ENCODE measurements around the gene ATP6V0E2.
"Not testable (repeated sequence)": the region's sequence is repeated elsewhere in the genome, so short reads cannot be mapped to it uniquely, and the experiment has no call there.

Gene ATP6V0E2

DNA sequence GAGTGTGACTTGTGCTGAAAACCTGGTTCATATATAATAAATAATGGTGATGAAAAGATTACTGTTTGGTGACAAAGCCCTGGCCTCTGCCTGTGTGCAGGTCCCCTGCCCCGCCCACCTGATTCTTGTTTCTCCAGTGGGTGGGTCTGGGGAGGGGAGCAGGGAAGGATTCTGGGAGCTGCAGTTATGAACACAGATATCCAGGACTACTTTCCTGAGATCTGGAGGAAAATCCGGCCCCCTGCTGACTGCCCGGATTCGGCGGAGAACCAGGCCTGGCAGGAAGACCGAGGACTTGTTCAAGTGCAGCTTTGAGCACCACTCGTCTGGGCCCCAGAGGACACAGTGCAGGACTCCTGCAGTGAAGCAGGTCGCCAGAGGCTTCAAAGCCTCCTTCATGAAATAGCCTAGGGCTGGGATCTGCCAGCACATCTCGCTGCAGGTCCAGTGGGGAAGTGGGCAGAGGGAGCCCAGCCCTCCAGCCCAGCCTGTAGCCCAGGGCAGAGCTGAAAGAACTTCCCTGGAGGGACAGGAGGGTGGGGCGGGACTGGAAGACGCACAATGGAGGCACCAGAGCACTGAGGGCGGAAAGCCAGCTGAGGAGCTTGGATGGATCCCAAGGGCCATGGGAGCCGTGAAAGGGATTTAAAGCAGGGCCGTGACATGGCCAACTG is 7.0 kb downstream of the ATP6V0E2 start:
- no peak for FAIRE-seq

DNA sequence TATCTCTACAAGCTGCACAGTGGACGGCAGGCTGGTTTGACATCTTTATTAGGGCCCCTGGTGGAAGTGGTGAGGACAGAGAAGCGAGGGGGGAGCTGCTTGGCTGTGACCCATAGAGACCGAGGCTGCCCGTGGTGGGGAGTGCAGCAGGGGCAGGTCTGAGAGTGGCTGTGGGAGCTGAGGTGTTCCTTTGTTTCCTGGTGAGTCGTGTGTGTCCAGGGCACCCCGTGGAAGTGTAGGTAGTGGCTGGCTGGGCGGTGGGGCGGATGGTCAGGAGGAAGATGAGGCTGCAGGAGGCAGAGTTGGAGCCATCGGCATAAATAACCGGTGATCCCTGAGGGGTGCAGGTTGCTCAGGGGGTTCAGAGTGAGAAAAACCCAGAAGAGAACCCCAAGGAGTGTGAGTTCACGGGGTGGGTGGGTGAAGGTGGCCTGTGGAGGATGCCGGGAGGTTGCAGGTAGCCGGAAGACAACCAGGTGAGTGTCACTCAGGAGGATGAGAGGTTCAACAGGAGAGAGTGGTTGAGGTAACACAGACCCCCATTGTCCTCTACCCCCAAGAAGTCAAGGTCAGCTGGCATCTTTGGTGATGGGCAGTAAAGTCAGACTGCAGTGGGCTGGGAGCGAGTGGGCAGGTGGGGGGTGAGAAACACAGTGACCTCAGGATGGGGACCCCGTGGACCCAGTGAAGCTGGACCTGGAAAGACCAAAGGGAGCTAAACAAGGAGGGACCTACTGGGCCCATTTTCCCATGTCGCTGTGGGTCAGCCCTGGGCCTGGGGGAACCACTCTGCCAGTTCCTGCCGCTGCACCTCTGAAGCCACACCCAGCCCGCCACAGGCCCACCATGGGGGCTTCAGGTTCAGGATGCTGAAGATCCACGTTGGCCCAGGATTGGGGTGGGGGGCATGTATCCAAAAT is 7.8 kb downstream of the ATP6V0E2 start:
- FAIRE-seq, result no peak

DNA sequence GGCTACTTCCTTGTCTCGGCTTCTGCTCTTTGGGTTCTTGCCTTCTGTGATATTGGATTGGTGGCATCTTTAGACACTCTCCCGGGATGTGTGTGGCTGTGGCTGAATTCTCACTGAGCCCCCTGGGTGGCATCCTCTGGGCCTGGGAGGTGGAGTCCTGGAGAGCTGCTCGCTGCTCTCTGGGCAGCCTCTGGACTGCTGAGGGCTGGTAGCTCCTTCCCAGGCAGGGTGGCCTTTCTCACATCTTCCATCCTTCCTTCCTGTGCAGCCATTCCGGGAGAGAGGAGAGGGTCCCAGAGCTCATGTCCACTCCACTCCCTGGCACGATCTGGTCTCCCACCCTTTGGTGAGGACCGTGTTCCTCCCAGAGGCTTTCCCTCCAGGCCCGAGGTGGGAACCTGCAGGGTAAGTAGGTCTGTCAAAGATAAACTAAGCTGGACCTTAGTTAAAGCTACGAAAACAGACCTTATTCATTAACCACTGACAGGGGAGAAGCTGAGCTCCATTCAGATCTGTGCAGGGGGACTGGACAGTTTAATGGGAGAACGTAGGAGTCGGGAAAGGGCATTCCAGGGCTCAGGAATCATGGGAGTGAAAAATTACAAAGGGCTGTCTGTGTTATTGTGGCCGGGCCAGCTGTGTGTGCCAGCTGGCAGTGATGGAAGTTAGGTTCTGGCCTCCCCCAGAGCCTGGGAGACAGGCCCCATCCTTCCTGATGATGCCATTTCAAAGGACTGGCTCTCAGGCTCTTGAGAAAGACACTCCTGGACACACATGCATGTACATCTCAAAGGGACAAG is 8.7 kb downstream of the ATP6V0E2 start:
- FAIRE-seq, result no peak

- no peak for FAIRE-seq
Measured at GRCh38 chr7:149883048-149883438, 9.3 kb downstream of the ATP6V0E2 start.

GRCh38 chr7:149883452-149883861 is 9.7 kb downstream of the ATP6V0E2 start:
- FAIRE-seq, result peak; percentile 34

DNA sequence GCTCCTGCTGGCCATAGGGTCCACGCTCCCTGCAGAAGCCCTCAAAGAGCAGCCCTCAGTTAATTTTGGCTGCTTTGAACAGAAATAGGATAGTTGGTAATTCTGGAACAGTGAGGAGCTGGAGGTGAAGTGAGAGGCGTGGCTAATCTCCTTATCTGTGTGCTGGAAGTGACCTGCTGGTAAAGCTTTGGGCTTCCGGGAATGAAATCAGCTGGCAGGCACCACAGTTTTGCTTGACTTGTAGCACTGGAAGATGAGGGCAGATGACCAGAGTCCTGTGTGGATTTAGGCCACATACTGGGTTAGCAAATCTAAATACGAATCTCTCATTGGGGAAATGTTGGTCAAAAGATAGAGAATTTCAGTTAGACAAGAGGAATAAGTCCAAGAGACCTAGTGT is 10.2 kb downstream of the ATP6V0E2 start:
- no peak for FAIRE-seq

DNA sequence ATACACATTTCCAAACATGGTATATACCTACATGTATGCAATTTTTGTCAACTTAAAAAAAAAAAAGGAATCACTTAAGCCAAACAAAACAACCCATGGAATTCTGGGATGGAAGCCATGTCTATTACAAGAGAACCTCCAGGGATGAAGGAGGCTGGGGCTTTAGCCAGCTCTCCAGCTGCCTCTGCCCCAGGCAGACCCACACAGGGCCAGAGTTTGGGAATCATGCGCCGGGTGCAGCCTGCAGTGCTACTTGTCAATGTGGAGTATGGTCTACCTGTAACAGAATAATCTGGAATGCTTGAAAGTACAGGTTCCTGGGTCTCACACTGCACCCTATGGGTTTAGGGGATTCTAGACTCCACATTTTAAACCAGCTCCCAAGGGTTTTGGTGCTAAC is 10.8 kb downstream of the ATP6V0E2 start:
- FAIRE-seq, result no peak

DNA sequence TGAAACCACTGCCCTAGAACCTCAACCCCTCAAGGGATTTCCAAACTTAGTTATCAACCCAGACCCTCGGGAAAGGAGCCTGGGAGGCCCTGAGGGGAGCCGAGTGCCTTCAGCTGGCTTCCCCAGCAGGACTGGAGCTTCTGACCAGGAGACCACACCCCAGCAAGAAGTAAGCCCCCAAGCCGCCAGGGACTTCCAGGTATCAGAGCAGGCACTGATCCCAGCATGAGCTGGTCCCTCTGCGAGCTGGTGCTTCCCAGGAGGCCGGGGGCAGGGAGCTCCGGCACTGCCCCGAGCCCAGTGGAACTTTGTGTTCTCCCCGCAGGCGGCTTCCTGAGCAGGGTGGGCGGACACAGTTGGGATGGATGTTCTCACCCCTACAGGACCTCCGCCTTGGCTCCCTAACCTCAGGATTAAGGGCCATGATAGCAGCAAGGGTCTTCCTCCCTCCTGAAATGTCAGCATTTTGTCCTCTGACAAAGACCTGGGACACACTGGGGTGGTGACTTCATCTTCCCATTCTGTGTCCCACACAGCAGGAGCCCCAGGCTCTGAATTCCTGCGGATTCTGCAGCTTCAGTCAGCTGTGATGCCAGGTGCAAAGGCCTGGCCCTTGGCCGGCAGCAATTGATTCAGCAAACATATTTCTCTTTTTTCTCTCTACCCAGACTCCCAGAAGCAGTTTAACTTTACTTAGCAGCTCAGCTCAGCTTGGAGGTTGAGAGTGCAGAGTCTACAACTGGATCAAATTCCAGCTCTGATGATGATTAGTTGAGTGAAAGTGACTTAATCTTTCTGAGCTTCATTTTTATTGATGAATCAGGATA is 11.6 kb downstream of the ATP6V0E2 start:
- FAIRE-seq, result no peak

DNA sequence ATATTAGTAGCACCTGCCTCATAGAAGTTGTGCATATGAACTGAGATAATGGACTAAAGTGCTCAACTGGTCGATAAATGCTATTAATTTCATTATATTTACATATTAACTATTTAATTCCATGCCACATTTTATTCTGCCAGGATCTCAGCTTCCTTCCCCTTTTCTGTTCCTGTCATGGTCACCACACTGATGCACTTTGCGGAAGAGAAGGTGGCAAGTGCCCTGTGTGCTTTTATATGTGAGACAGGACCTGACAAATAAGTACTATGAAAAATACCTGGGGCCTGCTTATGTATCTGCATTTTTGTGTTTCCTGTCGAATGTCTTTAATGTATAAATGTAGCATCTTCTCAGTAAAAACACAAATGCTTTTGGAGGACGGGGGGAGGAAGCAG is 12.2 kb downstream of the ATP6V0E2 start:
- FAIRE-seq, result no peak

- no peak for FAIRE-seq
Measured at GRCh38 chr7:149887311-149887710, 13.5 kb downstream of the ATP6V0E2 start.

GRCh38 chr7:149890715-149891114 is 16.9 kb downstream of the ATP6V0E2 start:
- not testable (repeated sequence) for FAIRE-seq

- FAIRE-seq, result not testable (repeated sequence)
Measured at GRCh38 chr7:149894957-149895356, 21.2 kb downstream of the ATP6V0E2 start.

- FAIRE-seq, result not testable (repeated sequence)
Measured at GRCh38 chr7:149907776-149908376, 34.1 kb downstream of the ATP6V0E2 start.

- FAIRE-seq, result not testable (repeated sequence)
Measured at GRCh38 chr7:149910219-149910618, 36.5 kb downstream of the ATP6V0E2 start.

GRCh38 chr7:149912126-149912525 is 38.4 kb downstream of the ATP6V0E2 start:
- not testable (repeated sequence) for FAIRE-seq

DNA sequence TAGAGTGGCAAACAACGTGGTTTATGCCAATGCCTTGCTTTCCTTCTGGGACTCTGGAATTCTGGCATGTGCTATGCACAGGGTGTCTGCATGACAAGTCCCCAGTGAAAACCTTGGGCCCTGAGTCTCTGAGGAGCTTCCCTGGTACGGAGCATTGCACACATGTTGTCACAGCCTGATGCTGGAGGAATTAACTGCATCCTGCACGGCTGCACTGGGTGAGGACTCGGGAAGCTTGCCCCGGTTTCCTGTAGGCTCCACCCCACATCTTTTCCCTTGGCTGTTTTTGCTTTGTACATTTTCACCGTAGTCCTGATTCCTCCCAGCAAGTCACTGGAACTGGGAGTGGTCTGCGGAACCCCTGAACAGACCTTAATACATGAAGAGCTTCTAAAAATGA is 52.6 kb downstream of the ATP6V0E2 start:
- not testable (repeated sequence) for FAIRE-seq
